AG04449 (cell line): Measurements from ENCODE around the gene RHEB.

ENCODE experiments used
- CTCF ChIA-PET: fragments of 350-600 bp; formaldehyde crosslinking; extraction: SDS; loops from one replicate; lab custom pipeline; 2021; ENCODE audit warnings: antibody characterized with exemption; lab: Yijun Ruan, JAX
- POLR2A ChIA-PET: fragments of 400-600, 350-600 bp; formaldehyde crosslinking; extraction: SDS; loops from one replicate; lab custom pipeline; 2020; ENCODE audit warnings: antibody characterized with exemption, inconsistent platforms; lab: Yijun Ruan, JAX
- DNase-seq: peaks from one replicate; pipeline ENCODE4 v3.0.0-alpha.2; 2010; ENCODE audit warnings: low read depth, low spot score
- H3K4me3 ChIP-seq: 2 replicates; pipeline ENCODE4 v1.5.1; 2011; ENCODE audit warnings: low read depth, mild to moderate bottlenecking, control low read depth, low read length
- CTCF ChIP-seq: IDR thresholded peaks from one replicate; pipeline ENCODE4 v1.5.1; 2011; ENCODE audit warnings: mild to moderate bottlenecking, moderate library complexity, low read length, control low read depth, inconsistent platforms; ENCODE audit not compliant: insufficient read depth; ENCODE audit errors: missing control alignments

Gene RHEB

GRCh38 chr7:151472644-151473380 is 46.9 kb downstream of the RHEB start:
- no peak for DNase-seq
- ChIA-PET CTCF (interaction anchor here (0.7 to 1.5 kb wide), 5 partner anchors 9 to 287 kb away, joined by 4 to 6 read pairs (median 4); no protein-coding TSS in a partner anchor), POLR2A (interaction anchor here (0.8 to 1.2 kb wide), 2 partner anchors 10 to 13 kb away, joined by 3 to 4 read pairs; no protein-coding TSS in a partner anchor)
- no peak overlapping the region for H3K4me3 ChIP-seq
- TF ChIP-seq CTCF = no peak

DNA sequence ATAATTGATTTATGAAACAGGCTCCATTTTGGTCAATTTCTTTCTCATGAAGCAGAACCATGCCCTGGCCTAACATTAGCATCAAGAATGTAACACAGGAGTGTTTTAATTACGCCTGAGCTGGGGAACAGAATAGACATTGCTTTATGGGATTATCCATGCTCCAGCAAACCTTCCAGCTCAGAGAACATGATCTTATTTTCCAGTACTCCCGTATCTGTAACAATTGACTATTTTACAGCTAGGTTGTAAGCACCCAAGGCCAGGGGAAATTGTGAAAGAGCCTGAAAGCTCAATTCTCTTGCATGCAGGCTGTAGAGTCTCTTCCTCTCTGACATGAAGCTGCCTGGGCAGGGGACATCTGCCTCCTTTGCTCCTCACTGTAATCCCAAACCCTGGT is 49.0 kb downstream of the RHEB start:
- H3K4me3 ChIP-seq = no peak overlapping the region
- DNase-seq = no peak
- no peak for TF ChIP-seq CTCF
- ChIA-PET CTCF (interaction anchor here (0.8 to 4.5 kb wide), 6 partner anchors 9 to 288 kb away, joined by 3 to 22 read pairs (median 3); no protein-coding TSS in a partner anchor), POLR2A (no interaction called here)

DNA sequence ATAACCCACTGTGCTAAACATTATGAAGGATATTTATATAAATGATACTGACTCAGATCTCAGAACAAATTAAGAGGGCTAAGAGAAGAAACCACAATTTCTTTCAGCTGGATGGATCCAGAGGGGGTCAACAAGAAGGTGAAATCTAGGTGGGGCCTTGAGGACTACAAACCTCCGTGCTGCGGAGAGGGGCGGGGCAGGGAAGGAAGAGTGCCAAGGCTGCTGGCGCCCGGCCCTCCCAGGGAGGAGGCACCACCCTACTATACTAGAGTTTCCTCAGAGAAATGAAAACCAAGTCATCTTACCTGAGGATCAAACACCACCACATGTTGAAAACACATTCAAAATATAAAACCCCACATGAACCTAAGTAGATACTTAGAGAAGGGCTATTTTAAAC is 50.4 kb downstream of the RHEB start:
- no peak for TF ChIP-seq CTCF
- ChIA-PET CTCF (interaction anchor here (2.8 to 4.5 kb wide), 2 partner anchors 8 to 20 kb away, joined by 19 to 22 read pairs; no protein-coding TSS in a partner anchor), POLR2A (no interaction called here)
- DNase-seq = no peak
- H3K4me3 ChIP-seq = no peak overlapping the region

DNA sequence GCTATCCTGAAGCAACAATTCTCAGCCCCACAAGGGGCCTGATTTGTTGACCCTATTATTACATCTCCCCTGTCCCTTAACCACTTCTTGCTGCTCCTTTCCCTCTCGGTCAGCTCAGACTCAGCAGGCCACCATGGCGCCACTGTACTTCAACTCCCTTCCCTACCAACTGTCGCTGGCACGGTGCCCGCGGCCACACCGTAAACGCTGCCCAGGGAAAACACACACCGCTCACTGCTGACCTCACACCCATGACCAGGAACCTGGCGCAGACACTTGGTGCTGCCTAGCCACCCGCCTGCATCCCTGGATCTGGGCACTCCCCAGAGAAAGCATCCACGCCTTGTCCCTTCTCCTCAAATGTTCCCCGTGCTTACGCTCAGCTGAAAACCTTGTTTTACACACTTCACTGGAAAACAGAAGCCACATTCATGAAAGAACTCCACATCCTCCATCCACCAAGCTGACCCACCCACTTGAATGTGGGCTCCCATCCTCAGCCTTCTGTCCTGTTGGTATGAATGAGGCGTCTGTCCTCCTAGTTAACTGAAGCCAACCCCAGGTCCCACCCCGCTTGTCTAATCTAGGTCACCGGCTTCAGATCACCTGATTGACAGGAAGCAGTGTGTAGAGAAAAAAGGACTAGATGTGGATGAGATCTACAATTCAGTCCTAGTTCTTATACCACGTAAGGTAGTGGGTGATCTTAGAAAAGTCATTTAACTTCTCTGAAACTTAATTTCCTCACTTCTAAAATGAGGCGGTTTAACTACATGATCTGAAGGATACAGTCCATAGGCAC is 51.3 kb downstream of the RHEB start:
- POLR2A ChIA-PET = no interaction called here
- DNase-seq = no peak
- CTCF ChIA-PET = interaction anchor here (4.5 kb wide), 1 partner anchor 19 kb away, joined by 22 read pairs; no protein-coding TSS in a partner anchor
- no peak overlapping the region for H3K4me3 ChIP-seq
- no peak for TF ChIP-seq CTCF

DNA sequence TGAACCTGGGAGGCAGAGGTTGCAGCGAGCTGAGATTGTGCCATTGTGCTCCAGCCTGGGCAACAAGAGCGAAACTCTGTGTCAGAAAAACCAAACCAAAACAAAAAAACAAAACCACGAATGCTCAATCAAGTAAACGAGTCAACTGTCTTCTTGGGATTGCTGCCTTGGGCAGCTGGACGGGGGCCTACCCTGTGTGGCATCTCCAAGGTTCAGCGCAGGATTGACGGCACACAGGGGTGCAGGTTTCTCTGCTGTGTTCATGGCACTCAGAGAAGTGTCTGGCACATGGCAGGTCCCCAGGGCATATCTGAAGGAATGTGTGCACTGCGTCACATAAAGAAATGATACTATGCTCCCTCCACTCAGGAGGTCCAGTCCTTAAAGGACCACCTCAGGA is 54.5 kb downstream of the RHEB start:
- no peak for TF ChIP-seq CTCF
- ChIA-PET CTCF (interaction anchor here (1.1 to 2.7 kb wide), 4 partner anchors 8 to 97 kb away, joined by 3 to 6 read pairs (median 4); no protein-coding TSS in a partner anchor), POLR2A (no interaction called here)
- H3K4me3 ChIP-seq = no peak overlapping the region
- DNase-seq = no peak
